OCI-LY7 (cell line): ENCODE measurements around the gene TBCB.

ENCODE experiments used
- EZH2phosphoT487 ChIP-seq: fragments of 200-600 bp; sonication (generic); IDR thresholded peaks from 2 replicates; pipeline ENCODE4 v1.6.1; 2018; ENCODE audit warnings: low read depth, borderline replicate concordance, mild to moderate bottlenecking, mixed run types, antibody characterized with exemption, low read length, moderate library complexity, mixed read lengths
- TF ChIP-seq, protein P1 (sequence below): fragments of 200-600 bp; sonication (generic); conservative IDR thresholded peaks from 2 replicates; pipeline ENCODE4 v1.5.1; 2014; ENCODE audit warnings: mild to moderate bottlenecking, antibody characterized with exemption, low read length, moderate library complexity, mixed read lengths

DNA sequence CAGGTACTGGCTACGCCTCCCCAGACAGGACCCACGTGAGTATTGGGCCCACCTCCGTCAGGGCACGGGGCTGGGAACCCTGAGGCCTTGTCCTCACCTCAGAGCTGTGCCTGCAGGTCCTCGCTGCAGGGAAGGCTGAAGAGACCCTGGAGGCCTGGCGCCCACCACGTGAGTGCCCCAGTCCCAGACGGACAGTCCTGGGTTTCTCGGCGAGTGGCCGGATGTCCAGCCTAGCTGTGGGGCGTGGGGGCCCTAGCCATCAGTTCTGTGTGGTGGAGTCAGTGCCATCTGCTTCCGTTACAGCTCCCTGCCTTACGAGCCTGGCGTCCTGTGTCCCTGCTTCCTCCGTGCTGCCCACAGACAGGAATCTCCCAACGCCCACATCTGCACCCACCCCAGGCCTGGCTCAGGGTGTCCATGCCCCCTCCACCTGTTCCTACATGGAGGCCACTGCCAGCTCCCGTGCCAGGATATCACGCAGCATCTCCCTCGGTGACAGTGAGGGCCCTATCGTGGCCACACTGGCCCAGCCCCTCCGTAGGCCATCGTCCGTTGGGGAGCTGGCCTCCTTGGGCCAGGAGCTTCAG lies 12.1 kb upstream of the TBCB start:
- TF ChIP-seq, protein P1, sequence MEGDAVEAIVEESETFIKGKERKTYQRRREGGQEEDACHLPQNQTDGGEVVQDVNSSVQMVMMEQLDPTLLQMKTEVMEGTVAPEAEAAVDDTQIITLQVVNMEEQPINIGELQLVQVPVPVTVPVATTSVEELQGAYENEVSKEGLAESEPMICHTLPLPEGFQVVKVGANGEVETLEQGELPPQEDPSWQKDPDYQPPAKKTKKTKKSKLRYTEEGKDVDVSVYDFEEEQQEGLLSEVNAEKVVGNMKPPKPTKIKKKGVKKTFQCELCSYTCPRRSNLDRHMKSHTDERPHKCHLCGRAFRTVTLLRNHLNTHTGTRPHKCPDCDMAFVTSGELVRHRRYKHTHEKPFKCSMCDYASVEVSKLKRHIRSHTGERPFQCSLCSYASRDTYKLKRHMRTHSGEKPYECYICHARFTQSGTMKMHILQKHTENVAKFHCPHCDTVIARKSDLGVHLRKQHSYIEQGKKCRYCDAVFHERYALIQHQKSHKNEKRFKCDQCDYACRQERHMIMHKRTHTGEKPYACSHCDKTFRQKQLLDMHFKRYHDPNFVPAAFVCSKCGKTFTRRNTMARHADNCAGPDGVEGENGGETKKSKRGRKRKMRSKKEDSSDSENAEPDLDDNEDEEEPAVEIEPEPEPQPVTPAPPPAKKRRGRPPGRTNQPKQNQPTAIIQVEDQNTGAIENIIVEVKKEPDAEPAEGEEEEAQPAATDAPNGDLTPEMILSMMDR = no peak
- no peak for TF ChIP-seq EZH2phosphoT487
